Measurements from ENCODE around the gene LUC7L3. TPM values are rescaled to one million over a fixed set of nuclear protein-coding genes. Genes with fewer than 3 reads are reported as not detected.

Gene LUC7L3
- total RNA-seq = 100 to 1,000 TPM; 122 to 169 TPM
- polyA plus RNA-seq (2013, experiment 1 of 2) = 252 TPM
- 214 TPM for polyA plus RNA-seq (2013, experiment 2 of 2)
- long read RNA-seq, experiment 1, partial matches to known transcripts = 21 of 34 reads
- long read RNA-seq, experiment 1, other reads (novel, unspliced or antisense) = 13 of 34 reads
- long read RNA-seq, experiment 2, full-length matches to known transcripts = 79 of 145 reads
- long read RNA-seq, experiment 2, partial matches to known transcripts = 21 of 145 reads
- long read RNA-seq, experiment 2, other reads (novel, unspliced or antisense) = 45 of 145 reads
- long read RNA-seq, experiment 3, full-length matches to known transcripts = 5 of 69 reads
- long read RNA-seq, experiment 3, partial matches to known transcripts = 43 of 69 reads
- long read RNA-seq, experiment 3, other reads (novel, unspliced or antisense) = 21 of 69 reads
- long read RNA-seq, experiment 4, full-length matches to known transcripts = 35 of 187 reads
- long read RNA-seq, experiment 4, partial matches to known transcripts = 128 of 187 reads
- long read RNA-seq, experiment 4, other reads (novel, unspliced or antisense) = 24 of 187 reads

GRCh38 chr17:50719144-50719923, at the start of gene LUC7L3:
TSS of gene LUC7L3 (plus strand) at chr17:50719603. CDS start at chr17:50719733, 130 bp downstream.
- no peak for TF ChIP-seq CTCF (conservative IDR thresholded peaks at IDR 0.05)
- H3K9ac ChIP-seq (ENCODE audit: extremely low read depth, low read length, poor library complexity, severe bottlenecking) = peak within 1 kb of the TSS; percentile 98
- Mint-ChIP-seq H3K4me1 (peaks cover 19% of the 10 kb centered on the region), H3K36me3 (ENCODE audit: low read depth) (peaks cover 2% of the 10 kb centered on the region), H3K27me3 (ENCODE audit: insufficient read depth) (no peaks in the 10 kb centered on the region), H3K27ac (peak within 1 kb of the TSS; percentile 100), H3K4me3 (peak within 1 kb of the TSS; percentile 94), H3K9me3 (no peaks in the 10 kb centered on the region)
- peak; percentile 99 for DNase-seq
- H3K36me3 ChIP-seq (ENCODE audit: control insufficient read depth, insufficient read depth, low read length) = peaks cover 12% of the 10 kb centered on the region
- H3K9me3 ChIP-seq (ENCODE audit: control insufficient read depth, low read length) = no peaks in the 10 kb centered on the region
- H3K4me1 ChIP-seq (ENCODE audit: control insufficient read depth, insufficient read depth, low read length) = no peaks in the 10 kb centered on the region
- H3K27me3 ChIP-seq (ENCODE audit: control insufficient read depth, insufficient read depth, low read length, poor library complexity, severe bottlenecking) = no peaks in the 10 kb centered on the region
- whole genome bisulfite sequencing, 2 experiments (ENCODE audit: insufficient coverage in 1 of 2, insufficient read length in 1 of 2) = 6 to 10% methylated on average over 48 to 76 of the region's 76 CpGs
- H3K4me3 ChIP-seq (ENCODE audit: low read length) = peak within 1 kb of the TSS; percentile 100
- peak within 1 kb of the TSS; percentile 99 for H3K27ac ChIP-seq (ENCODE audit: low read depth, low read length)

- DNase-seq = no peak
- Mint-ChIP-seq H3K27me3 (ENCODE audit: insufficient read depth) (no peaks in the 10 kb centered on the region), H3K36me3 (ENCODE audit: low read depth) (no peaks in the 10 kb centered on the region), H3K4me1 (no peaks in the 10 kb centered on the region), H3K9me3 (no peaks in the 10 kb centered on the region), H3K4me3 (no peak overlapping the region), H3K27ac (no peak overlapping the region)
- TF ChIP-seq CTCF (conservative IDR thresholded peaks at IDR 0.05) = no peak
- no peak overlapping the region for H3K27ac ChIP-seq (ENCODE audit: low read depth, low read length)
- H3K4me1 ChIP-seq (ENCODE audit: control insufficient read depth, insufficient read depth, low read length) = no peaks in the 10 kb centered on the region
- 95 to 97% methylated on average over 4 to 5 of the region's 5 CpGs for WGBS, 2 experiments (ENCODE audit: insufficient coverage in 1 of 2, insufficient read length in 1 of 2)
- H3K9me3 ChIP-seq (ENCODE audit: control insufficient read depth, low read length) = no peaks in the 10 kb centered on the region
- no peaks in the 10 kb centered on the region for H3K27me3 ChIP-seq (ENCODE audit: control insufficient read depth, insufficient read depth, low read length, poor library complexity, severe bottlenecking)
- H3K36me3 ChIP-seq (ENCODE audit: control insufficient read depth, insufficient read depth, low read length) = no peaks in the 10 kb centered on the region
- no peak overlapping the region for H3K4me3 ChIP-seq (ENCODE audit: low read length)
- no peak overlapping the region for H3K9ac ChIP-seq (ENCODE audit: extremely low read depth, low read length, poor library complexity, severe bottlenecking)
Measured at GRCh38 chr17:50672071-50672470, 47.3 kb upstream of the LUC7L3 start.

GRCh38 chr17:50672831-50673551, 46.4 kb upstream of the LUC7L3 start:
- WGBS, 2 experiments (ENCODE audit: insufficient coverage in 1 of 2, insufficient read length in 1 of 2) = 95 to 97% methylated on average over 16 to 20 of the region's 20 CpGs
- H3K27ac Mint-ChIP-seq = no peak overlapping the region

More at GRCh38 chr17:50672831-50673551, 46.4 kb upstream of the LUC7L3 start:
- H3K4me1 Mint-ChIP-seq = no peaks in the 10 kb centered on the region
- DNase-seq = no peak
- TF ChIP-seq CTCF (conservative IDR thresholded peaks at IDR 0.05) = no peak
- H3K9me3 Mint-ChIP-seq = no peaks in the 10 kb centered on the region
- H3K36me3 Mint-ChIP-seq (ENCODE audit: low read depth) = no peaks in the 10 kb centered on the region
- Histone ChIP-seq H3K36me3 (ENCODE audit: control insufficient read depth, insufficient read depth, low read length) (no peaks in the 10 kb centered on the region), H3K4me1 (ENCODE audit: control insufficient read depth, insufficient read depth, low read length) (no peaks in the 10 kb centered on the region), H3K9me3 (ENCODE audit: control insufficient read depth, low read length) (no peaks in the 10 kb centered on the region), H3K9ac (ENCODE audit: extremely low read depth, low read length, poor library complexity, severe bottlenecking) (no peak overlapping the region), H3K27ac (ENCODE audit: low read depth, low read length) (no peak overlapping the region), H3K27me3 (ENCODE audit: control insufficient read depth, insufficient read depth, low read length, poor library complexity, severe bottlenecking) (no peaks in the 10 kb centered on the region), H3K4me3 (ENCODE audit: low read length) (no peak overlapping the region)
- no peak overlapping the region for H3K4me3 Mint-ChIP-seq
- no peaks in the 10 kb centered on the region for H3K27me3 Mint-ChIP-seq (ENCODE audit: insufficient read depth)

Data from endodermal cell (in vitro differentiated cells).